Trophoblast cell (in vitro differentiated cells and primary cell): ENCODE results near the gene AJAP1.

Source experiments
- DNase-seq, 2 donors: peaks; one replicate each; pipeline ENCODE4 v3.0.0-alpha.2; 2016
- H2AFZ ChIP-seq: 2 replicates; pipeline ENCODE4 v1.6.1; 2013; ENCODE audit warnings: low read length, moderate library complexity, mild to moderate bottlenecking; ENCODE audit not compliant: insufficient read depth, poor library complexity
- H2AK5ac ChIP-seq: 2 replicates; pipeline ENCODE4 v1.6.1; 2013; ENCODE audit warnings: mild to moderate bottlenecking, low read length
- H2BK120ac ChIP-seq: 2 replicates; pipeline ENCODE4 v1.6.1; 2013; ENCODE audit warnings: low read length, mild to moderate bottlenecking, moderate library complexity; ENCODE audit not compliant: insufficient read depth, poor library complexity
- H2BK12ac ChIP-seq: 2 replicates; pipeline ENCODE4 v1.6.1; 2013; ENCODE audit warnings: mild to moderate bottlenecking, low read length, moderate library complexity
- H2BK5ac ChIP-seq: 2 replicates; pipeline ENCODE4 v1.6.1; 2013; ENCODE audit warnings: low read length, low read depth, moderate library complexity, mild to moderate bottlenecking; ENCODE audit not compliant: poor library complexity
- H3K14ac ChIP-seq: 2 replicates; pipeline ENCODE4 v1.6.1; 2013; ENCODE audit warnings: mild to moderate bottlenecking, low read length
- H3K18ac ChIP-seq: 2 replicates; pipeline ENCODE4 v1.6.1; 2013; ENCODE audit warnings: mild to moderate bottlenecking, low read length
- H3K23ac ChIP-seq: 2 replicates; pipeline ENCODE4 v1.6.1; 2013; ENCODE audit warnings: low read length
- H3K27ac ChIP-seq: 2 replicates; pipeline ENCODE4 v1.5.1; 2013; ENCODE audit warnings: low read depth, mild to moderate bottlenecking, inconsistent platforms, low read length, moderate library complexity
- H3K27me3 ChIP-seq: 2 replicates; pipeline ENCODE4 v1.6.1; 2013; ENCODE audit warnings: inconsistent platforms, mild to moderate bottlenecking, low read length, moderate library complexity; ENCODE audit not compliant: insufficient read depth
- H3K36me3 ChIP-seq, 2 experiments: 1 replicate in 1 of 2; 2 replicates in 1 of 2; pipeline ENCODE4 v1.6.1; 2013; ENCODE audit warnings: low read length in 2 of 2, mild to moderate bottlenecking in 2 of 2, moderate library complexity in 1 of 2; ENCODE audit not compliant: insufficient read depth in 2 of 2, control insufficient read depth in 1 of 2
- H3K4ac ChIP-seq: 2 replicates; pipeline ENCODE4 v1.6.1; 2013; ENCODE audit warnings: low read depth, mild to moderate bottlenecking, low read length, moderate library complexity
- H3K4me1 ChIP-seq, 2 experiments: 1 replicate in 1 of 2; 2 replicates in 1 of 2; pipeline ENCODE4 v1.6.1; 2013; ENCODE audit warnings: low read length in 2 of 2, mild to moderate bottlenecking in 2 of 2, moderate library complexity in 1 of 2; ENCODE audit not compliant: insufficient read depth in 2 of 2, control insufficient read depth in 1 of 2
- H3K4me2 ChIP-seq: 2 replicates; pipeline ENCODE4 v1.6.1; 2013; ENCODE audit warnings: inconsistent platforms, mild to moderate bottlenecking, low read length, moderate library complexity
- H3K4me3 ChIP-seq: 2 replicates; pipeline ENCODE4 v1.5.1; 2013; ENCODE audit warnings: mild to moderate bottlenecking, low read depth, low read length, inconsistent platforms
- H3K79me1 ChIP-seq: one replicate; pipeline ENCODE4 v1.6.1; 2013; ENCODE audit warnings: low read length
- H3K79me2 ChIP-seq: 2 replicates; pipeline ENCODE4 v1.6.1; 2013; ENCODE audit warnings: low read length, mild to moderate bottlenecking; ENCODE audit not compliant: control insufficient read depth, insufficient read depth, poor library complexity
- H3K9ac ChIP-seq: 2 replicates; pipeline ENCODE4 v1.6.1; 2013; ENCODE audit warnings: mild to moderate bottlenecking, low read length
- H3K9me3 ChIP-seq: 2 replicates; pipeline ENCODE4 v1.6.1; 2013; ENCODE audit warnings: low read depth, mild to moderate bottlenecking, control low read depth, inconsistent platforms, low read length; ENCODE audit not compliant: insufficient read depth
- H4K12ac ChIP-seq: 2 replicates; pipeline ENCODE4 v1.6.1; 2013; ENCODE audit warnings: low read depth, mild to moderate bottlenecking, low read length, moderate library complexity
- H4K8ac ChIP-seq: 2 replicates; pipeline ENCODE4 v1.6.1; 2013; ENCODE audit warnings: low read depth, mild to moderate bottlenecking, low read length, moderate library complexity
- H4K91ac ChIP-seq: one replicate; pipeline ENCODE4 v1.6.1; 2013; ENCODE audit warnings: low read depth, mild to moderate bottlenecking, low read length, moderate library complexity
- WGBS: extraction: QIAGEN DNeasy Blood & Tissue Kit; methylation state at CpG from one replicate; pipeline ENCODE4 v1.1.7; 2013; ENCODE audit warnings: missing lambda C conversion rate; ENCODE audit not compliant: insufficient read length, insufficient coverage; ENCODE audit errors: extremely low coverage; 5-methylcytosine and 5-hydroxymethylcytosine counted together

AJAP1 gene

GRCh38 chr1:4820543-4820942 lies 166.1 kb downstream of the AJAP1 start:
- no peaks in the 10 kb centered on the region for H3K27me3 ChIP-seq
- H3K36me3 ChIP-seq = no peaks in the 10 kb centered on the region
- H4K12ac ChIP-seq = no peak overlapping the region
- no peak overlapping the region for H4K8ac ChIP-seq
- H2BK120ac ChIP-seq = no peak overlapping the region
- no peak overlapping the region for H2AK5ac ChIP-seq
- H3K79me2 ChIP-seq = no peaks in the 10 kb centered on the region
- H2BK12ac ChIP-seq = no peak overlapping the region
- WGBS = no CpG with 5 or more reads among the region's 1 CpG
- no peak overlapping the region for H3K4me3 ChIP-seq
- H3K4me2 ChIP-seq = no peak overlapping the region
- H3K4me1 ChIP-seq = no peaks in the 10 kb centered on the region
- no peak overlapping the region for H3K4ac ChIP-seq
- no peak for DNase-seq
- no peak overlapping the region for H2BK5ac ChIP-seq
- H3K9ac ChIP-seq = no peak overlapping the region
- H3K79me1 ChIP-seq = no peaks in the 10 kb centered on the region
- no peak overlapping the region for H3K27ac ChIP-seq
- H3K23ac ChIP-seq = no peak overlapping the region
- no peak overlapping the region for H3K18ac ChIP-seq
- peaks cover 3% of the 10 kb centered on the region for H3K9me3 ChIP-seq
- H3K14ac ChIP-seq = no peak overlapping the region
- no peak overlapping the region for H4K91ac ChIP-seq
- no peak overlapping the region for H2AFZ ChIP-seq

DNA sequence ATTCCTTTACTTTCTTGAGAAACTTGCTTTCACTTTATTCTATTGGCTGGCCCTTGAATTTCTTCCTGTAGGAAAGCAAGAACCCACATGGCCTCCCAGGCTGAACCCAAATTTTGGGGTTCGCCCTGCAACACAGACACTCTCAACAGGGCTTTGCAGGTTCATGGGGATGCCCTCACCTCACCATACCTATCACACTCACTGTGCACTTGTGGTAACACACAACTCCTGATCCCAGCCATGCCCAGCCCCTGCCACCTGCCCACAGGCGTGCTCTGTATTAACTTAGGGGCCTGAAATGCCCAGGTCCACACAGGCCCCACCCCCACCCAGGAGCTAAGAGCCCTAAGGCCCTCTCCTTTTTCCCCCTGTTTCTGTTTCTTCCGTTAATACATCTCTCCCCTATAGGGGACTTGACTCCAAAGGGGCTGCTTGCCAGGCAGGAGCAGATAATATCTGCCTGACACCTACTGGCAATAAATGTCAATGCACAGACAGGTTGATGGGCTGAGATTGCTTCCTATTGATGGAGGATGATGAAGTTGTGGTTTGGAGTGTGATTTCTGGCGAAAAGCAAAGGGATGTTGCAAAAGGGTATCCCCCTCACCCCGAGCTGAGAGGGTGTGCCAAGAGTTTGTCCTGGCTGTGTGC lies 171.5 kb downstream of the AJAP1 start:
- Histone ChIP-seq H4K8ac (no peak overlapping the region), H2BK5ac (no peak overlapping the region), H3K36me3 (no peaks in the 10 kb centered on the region), H3K14ac (no peak overlapping the region), H3K9me3 (peaks cover 3% of the 10 kb centered on the region), H2AK5ac (no peak overlapping the region), H3K79me2 (no peaks in the 10 kb centered on the region), H3K27ac (no peak overlapping the region), H3K9ac (no peak overlapping the region), H3K23ac (no peak overlapping the region), H2BK12ac (no peak overlapping the region), H3K79me1 (no peaks in the 10 kb centered on the region), H3K4me1 (no peaks in the 10 kb centered on the region), H3K27me3 (no peaks in the 10 kb centered on the region), H3K4me2 (no peak overlapping the region), H3K4ac (no peak overlapping the region), H4K91ac (no peak overlapping the region), H2BK120ac (no peak overlapping the region), H3K4me3 (no peak overlapping the region), H4K12ac (no peak overlapping the region), H3K18ac (no peak overlapping the region), H2AFZ (no peak overlapping the region)
- no CpG with 5 or more reads among the region's 5 CpGs for WGBS
- peak in 1 of 2 donors; percentile 6 for DNase-seq

DNA sequence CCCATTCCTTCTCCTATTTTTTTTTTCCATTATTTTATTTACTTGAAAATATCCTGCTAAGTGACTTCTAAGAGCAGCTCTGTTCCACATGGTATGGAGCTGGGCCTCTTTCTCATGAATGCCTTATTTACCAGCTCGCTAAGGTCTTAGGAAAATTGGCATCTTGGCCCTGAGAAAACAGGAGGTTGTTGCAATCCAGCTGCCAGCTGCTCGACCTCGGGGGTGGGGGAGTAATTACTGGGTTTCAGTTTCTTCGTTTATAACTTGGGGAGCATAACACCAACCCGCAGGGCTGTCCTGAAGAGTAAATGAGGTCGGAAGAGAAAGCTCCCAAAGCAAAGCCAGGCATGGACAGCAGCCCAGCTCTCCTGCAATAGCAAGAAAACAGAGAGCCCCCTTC lies 176.3 kb downstream of the AJAP1 start:
- H3K79me1 ChIP-seq = no peaks in the 10 kb centered on the region
- H3K9ac ChIP-seq = no peak overlapping the region
- H3K79me2 ChIP-seq = no peaks in the 10 kb centered on the region
- H2BK12ac ChIP-seq = no peak overlapping the region
- no peak overlapping the region for H3K4ac ChIP-seq
- H3K18ac ChIP-seq = no peak overlapping the region
- H2AK5ac ChIP-seq = no peak overlapping the region
- H3K27ac ChIP-seq = no peak overlapping the region
- DNase-seq = no peak
- no CpG with 5 or more reads among the region's 6 CpGs for WGBS
- H3K23ac ChIP-seq = no peak overlapping the region
- H3K4me3 ChIP-seq = no peak overlapping the region
- no peak overlapping the region for H2AFZ ChIP-seq
- H3K27me3 ChIP-seq = no peaks in the 10 kb centered on the region
- no peak overlapping the region for H3K4me2 ChIP-seq
- H3K14ac ChIP-seq = no peak overlapping the region
- H4K8ac ChIP-seq = no peak overlapping the region
- H4K12ac ChIP-seq = no peak overlapping the region
- no peak overlapping the region for H2BK5ac ChIP-seq
- H3K4me1 ChIP-seq = no peaks in the 10 kb centered on the region
- H3K9me3 ChIP-seq = peaks cover 3% of the 10 kb centered on the region
- H3K36me3 ChIP-seq = no peaks in the 10 kb centered on the region
- no peak overlapping the region for H4K91ac ChIP-seq
- H2BK120ac ChIP-seq = no peak overlapping the region

- Histone ChIP-seq H3K23ac (no peak overlapping the region), H3K4me1 (peaks cover 14 to 19% of the 10 kb centered on the region in 2 experiments), H2BK120ac (no peak overlapping the region), H2BK5ac (no peak overlapping the region), H3K79me2 (no peaks in the 10 kb centered on the region), H3K27me3 (no peaks in the 10 kb centered on the region), H3K79me1 (no peaks in the 10 kb centered on the region), H3K36me3 (no peaks in the 10 kb centered on the region), H3K4ac (no peak overlapping the region), H2AK5ac (no peak overlapping the region), H2BK12ac (no peak overlapping the region), H3K14ac (no peak overlapping the region), H4K91ac (no peak overlapping the region), H2AFZ (no peak overlapping the region), H3K9me3 (peaks cover 7% of the 10 kb centered on the region), H3K9ac (no peak overlapping the region), H3K27ac (no peak overlapping the region), H4K8ac (no peak overlapping the region), H4K12ac (no peak overlapping the region), H3K4me3 (no peak overlapping the region), H3K4me2 (no peak overlapping the region), H3K18ac (no peak overlapping the region)
- DNase-seq = no peak
- WGBS = no CpG with 5 or more reads among the region's 2 CpGs
These were observed 182.2 kb downstream of the AJAP1 start for GRCh38 chr1:4836574-4836973.
